Spleen (tissue), 11 donors: ENCODE data around the gene ATP11B. TPM values are rescaled to one million over a fixed set of nuclear protein-coding genes. Genes with fewer than 3 reads are reported as not detected.

Experiments
- DNase-seq: peaks from one replicate; pipeline ENCODE4 v3.0.0-alpha.2; 2020
- H3K27ac ChIP-seq, 8 donors: fragments of 200-600 bp; sonication (generic) in 7 of 8; 1 replicate in 4 of 8; 2 replicates in 4 of 8; pipeline versions ENCODE4 v1.5.0 to v1.8.0; 2016 to 2021; ENCODE audit warnings: inconsistent platforms in 4 of 8, mild to moderate bottlenecking in 4 of 8, moderate library complexity in 1 of 8
- H3K27me3 ChIP-seq, 7 donors: fragments of 200-600 bp; sonication (generic) in 6 of 7; replicated peaks in 1 of 7; 1 replicate in 4 of 7; 2 replicates in 3 of 7; pipeline versions ENCODE4 v1.5.0 to v1.8.0; 2016 to 2021; ENCODE audit warnings: inconsistent platforms in 3 of 7, mild to moderate bottlenecking in 1 of 7
- H3K36me3 ChIP-seq, 6 donors: fragments of 200-600 bp; sonication (generic) in 5 of 6; 1 replicate in 4 of 6; 2 replicates in 2 of 6; pipeline versions ENCODE4 v1.5.0 to v1.8.0; 2016 to 2021; ENCODE audit warnings: inconsistent platforms in 2 of 6
- H3K4me1 ChIP-seq, 6 donors: fragments of 200-600 bp; sonication (generic) in 5 of 6; 1 replicate in 3 of 6; 2 replicates in 3 of 6; pipeline versions ENCODE4 v1.5.0 to v1.8.0; 2016 to 2021; ENCODE audit warnings: inconsistent platforms in 3 of 6
- H3K4me3 ChIP-seq, 8 donors: fragments of 200-600 bp; sonication (generic) in 7 of 8; 1 replicate in 4 of 8; 2 replicates in 4 of 8; pipeline versions ENCODE4 v1.5.0 to v1.8.0; 2016 to 2021; ENCODE audit warnings: inconsistent platforms in 4 of 8, mild to moderate bottlenecking in 4 of 8, moderate library complexity in 2 of 8
- H3K9me3 ChIP-seq, 8 donors: fragments of 200-600 bp; sonication (generic) in 7 of 8; 1 replicate in 4 of 8; 2 replicates in 4 of 8; pipeline versions ENCODE4 v1.5.0 to v1.8.0; 2016 to 2021; ENCODE audit warnings: inconsistent platforms in 4 of 8
- CTCF ChIP-seq, 11 experiments: fragments of 200-600 bp in 7 of 11; fragments of 450-650 bp in 4 of 11; sonication (generic) in 4 of 11; IDR thresholded peaks in 8 of 11; conservative IDR thresholded peaks in 3 of 11; 1 replicate in 7 of 11; 2 replicates in 4 of 11; pipeline versions ENCODE4 v1.4.0 to v1.8.0; 2016 to 2021; ENCODE audit warnings: antibody characterized with exemption in 11 of 11, inconsistent platforms in 4 of 11, mild to moderate bottlenecking in 1 of 11
- POLR2A ChIP-seq, 3 donors: fragments of 450-650 bp; IDR thresholded peaks; one replicate each; pipeline ENCODE4 v1.5.1; 2017; ENCODE audit warnings: antibody characterized with exemption in 3 of 3, mild to moderate bottlenecking in 1 of 3
- POLR2AphosphoS5 ChIP-seq, 3 donors: sonication (generic); formaldehyde crosslinking; IDR thresholded peaks; one replicate each; pipeline ENCODE4 v1.5.1; 2017; ENCODE audit warnings: antibody characterized with exemption in 3 of 3
- WGBS, 5 donors: extraction: QIAGEN DNeasy Blood & Tissue Kit in 3 of 5; methylation state at CpG; one replicate each; pipeline versions ENCODE4 v1.1.5 to v1.1.7; 2013 to 2018; 5-methylcytosine and 5-hydroxymethylcytosine counted together
- intact Hi-C: fragments of 100-400 bp; cut with DNase I; formaldehyde crosslinking; loops from one replicate; pipeline ENCODE4 v1.15.0; 2023; ENCODE audit warnings: low total_unique reads
- polyA plus RNA-seq, 3 donors: library from polyadenylated mRNA; stranded (reverse); fragments of 200-250 nt; gene quantifications; one replicate each; pipeline ENCODE4 v1.2.1, GENCODE V29; 2013
- total RNA-seq, 7 donors: library from RNA; depleted of rRNA in 3 of 7; stranded (reverse); fragments of >200 nt in 3 of 7; fragmentation: NEBNext Ultra II Directional in 4 of 7; extraction: Animal tissue kit (Norgen Biotek cat#: 25700) in 4 of 7; gene quantifications; one replicate each; pipeline versions ENCODE4 v1.1.0 to v1.2.1, GENCODE V29; 2016 to 2021
- donor health status: healthy with polysubstance abuse.
- donor health status: DM: no; HTN: no; CAD: no; lungs with moderate emphysema.
- donor health status: DM: no; HTN: no; CAD: no.
- donor health status: Bipolar disorder and iron deficiency.
- donor health status: healthy.
- donor health status: DM: no; HTN: no; CAD: no.
- donor health status: DM: yes; HTN: yes; CAD: no.

ATP11B gene
- total and polyA plus RNA-seq, 10 donors = 7.2 to 165 (median 90.3) TPM

GRCh38 chr3:182808041-182808770 lies 14.9 kb downstream of the ATP11B start:
- Histone ChIP-seq H3K4me1 (peaks cover 5 to 98% (median 45%) of the 10 kb centered on the region in 6 donors), H3K4me3 (no peak overlapping the region), H3K27me3 (no peaks in the 10 kb centered on the region), H3K27ac (no peak overlapping the region), H3K36me3 (peaks cover 0 to 8% (median 0%) of the 10 kb centered on the region in 6 donors), H3K9me3 (no peaks in the 10 kb centered on the region)
- TF ChIP-seq POLR2AphosphoS5 (IDR thresholded peaks at IDR 0.05) (no peak), CTCF (IDR thresholded peaks at IDR 0.05 in 8 of 11, conservative IDR thresholded peaks at IDR 0.05 in 3 of 11) (no peak), POLR2A (IDR thresholded peaks at IDR 0.05) (no peak)
- 78 to 88% (median 81%) methylated on average over 3 of the region's 3 CpGs for WGBS, 5 donors
- no peak for DNase-seq
- intact Hi-C loops = no loop called here

- Histone ChIP-seq H3K27me3 (no peaks in the 10 kb centered on the region), H3K9me3 (no peaks in the 10 kb centered on the region), H3K4me3 (no peak overlapping the region), H3K36me3 (peaks cover 0 to 8% (median 0%) of the 10 kb centered on the region in 6 donors), H3K27ac (no peak overlapping the region), H3K4me1 (peaks cover 5 to 98% (median 38%) of the 10 kb centered on the region in 6 donors)
- TF ChIP-seq POLR2AphosphoS5 (IDR thresholded peaks at IDR 0.05) = no peak
- TF ChIP-seq POLR2A (IDR thresholded peaks at IDR 0.05) = no peak
- no peak for TF ChIP-seq CTCF (IDR thresholded peaks at IDR 0.05 in 8 of 11, conservative IDR thresholded peaks at IDR 0.05 in 3 of 11)
- DNase-seq = no peak
- intact Hi-C loops = no loop called here
- 96 to 99% (median 98%) methylated on average over 3 of the region's 3 CpGs for WGBS, 5 donors
These were observed 16.2 kb downstream of the ATP11B start for GRCh38 chr3:182809531-182809930.

GRCh38 chr3:182810574-182811268 lies 17.4 kb downstream of the ATP11B start:
- TF ChIP-seq POLR2A (IDR thresholded peaks at IDR 0.05) (no peak), CTCF (IDR thresholded peaks at IDR 0.05 in 8 of 11, conservative IDR thresholded peaks at IDR 0.05 in 3 of 11) (no peak), POLR2AphosphoS5 (IDR thresholded peaks at IDR 0.05) (no peak)
- no peak for DNase-seq
- intact Hi-C loops = no loop called here
- H3K4me3 ChIP-seq = no peak overlapping the region
- H3K27me3 ChIP-seq = no peaks in the 10 kb centered on the region
- H3K4me1 ChIP-seq = peaks cover 17 to 98% (median 48%) of the 10 kb centered on the region in 6 donors
- 86 to 95% (median 92%) methylated on average over 3 of the region's 3 CpGs for WGBS, 5 donors
- no peak overlapping the region for H3K27ac ChIP-seq
- peaks cover 0 to 8% (median 0%) of the 10 kb centered on the region in 6 donors for H3K36me3 ChIP-seq
- H3K9me3 ChIP-seq = no peaks in the 10 kb centered on the region

- no peak for DNase-seq
- TF ChIP-seq POLR2A (IDR thresholded peaks at IDR 0.05) (no peak), POLR2AphosphoS5 (IDR thresholded peaks at IDR 0.05) (no peak), CTCF (IDR thresholded peaks at IDR 0.05 in 8 of 11, conservative IDR thresholded peaks at IDR 0.05 in 3 of 11) (no peak)
- WGBS, 5 donors = 93 to 100% (median 98%) methylated on average over 1 of the region's 1 CpG
- Histone ChIP-seq H3K4me3 (no peak overlapping the region), H3K27ac (no peak overlapping the region), H3K27me3 (no peaks in the 10 kb centered on the region), H3K4me1 (peaks cover 22 to 99% (median 49%) of the 10 kb centered on the region in 6 donors), H3K9me3 (no peaks in the 10 kb centered on the region), H3K36me3 (peaks cover 0 to 8% (median 0%) of the 10 kb centered on the region in 6 donors)
- intact Hi-C loops = no loop called here
These were observed 17.9 kb downstream of the ATP11B start for GRCh38 chr3:182811269-182811596.
